CD4-positive, alpha-beta T cell treated with Interleukin-4 for 1 hour (primary cell): Measurements from ENCODE around the gene AFG3L2.
A peak's percentile ranks its signal among the peaks of the same experiment; 100 is the strongest.
"Not testable (repeated sequence)": the region's sequence is repeated elsewhere in the genome, so short reads cannot be mapped to it uniquely, and the experiment has no call there.

Experiments
- DNase-seq, 2 donors: peaks; one replicate each; pipeline ENCODE4 v3.0.0-alpha.2; 2020 to 2022

Gene AFG3L2

GRCh38 chr18:12394428-12394827, 17.4 kb upstream of the AFG3L2 start:
- DNase-seq = peak in 1 of 2 donors; percentile 21

GRCh38 chr18:12393998-12394397, 17.0 kb upstream of the AFG3L2 start:
- DNase-seq = no peak

GRCh38 chr18:12393510-12393909, 16.5 kb upstream of the AFG3L2 start:
- DNase-seq = no peak

GRCh38 chr18:12391487-12392165, 14.6 kb upstream of the AFG3L2 start:
- peak; percentile 57 to 64 for DNase-seq

- DNase-seq = no peak
Measured at GRCh38 chr18:12388442-12388841, 11.4 kb upstream of the AFG3L2 start.

GRCh38 chr18:12384261-12384660, 7.2 kb upstream of the AFG3L2 start:
- no peak for DNase-seq

GRCh38 chr18:12383759-12384158, 6.7 kb upstream of the AFG3L2 start:
- DNase-seq = not testable (repeated sequence)

- not testable (repeated sequence) for DNase-seq
Measured at GRCh38 chr18:12382221-12382814, 5.3 kb upstream of the AFG3L2 start.

GRCh38 chr18:12378198-12378558, 1.2 kb upstream of the AFG3L2 start:
- DNase-seq = not testable (repeated sequence)

- no peak for DNase-seq
Measured at GRCh38 chr18:12377556-12378197, 650 bp upstream of the AFG3L2 start.

- DNase-seq = peak in 1 of 2 donors; percentile 17
Measured at GRCh38 chr18:12376034-12376753, 833 bp downstream of the AFG3L2 start.

- no peak for DNase-seq
Measured at GRCh38 chr18:12374401-12374800, 2.6 kb downstream of the AFG3L2 start.

GRCh38 chr18:12373771-12374116, 3.3 kb downstream of the AFG3L2 start:
- DNase-seq = no peak

- DNase-seq = no peak
Measured at GRCh38 chr18:12373116-12373770, 3.8 kb downstream of the AFG3L2 start.

- DNase-seq = no peak
Measured at GRCh38 chr18:12372406-12372805, 4.6 kb downstream of the AFG3L2 start.

GRCh38 chr18:12371590-12371989, 5.4 kb downstream of the AFG3L2 start:
- no peak for DNase-seq

GRCh38 chr18:12369211-12369610, 7.8 kb downstream of the AFG3L2 start:
- DNase-seq = no peak

- no peak for DNase-seq
Measured at GRCh38 chr18:12366784-12367183, 10.2 kb downstream of the AFG3L2 start.

- no peak for DNase-seq
Measured at GRCh38 chr18:12366379-12366778, 10.6 kb downstream of the AFG3L2 start.

GRCh38 chr18:12362473-12363174, 14.4 kb downstream of the AFG3L2 start:
- DNase-seq = no peak

GRCh38 chr18:12361770-12362378, 15.2 kb downstream of the AFG3L2 start:
- no peak for DNase-seq

- no peak for DNase-seq
Measured at GRCh38 chr18:12359515-12359927, 17.5 kb downstream of the AFG3L2 start.
